Measurements from ENCODE around the gene FNTB. TPM values are rescaled to one million over a fixed set of nuclear protein-coding genes. Genes with fewer than 3 reads are reported as not detected.
A peak's percentile ranks its signal among the peaks of the same experiment; 100 is the strongest.
"Not testable (repeated sequence)": the region's sequence is repeated elsewhere in the genome, so short reads cannot be mapped to it uniquely, and the experiment has no call there.

The FNTB gene
- total RNA-seq, 2 donors from 2014 or later: 17.2 to 21.3 TPM

DNA sequence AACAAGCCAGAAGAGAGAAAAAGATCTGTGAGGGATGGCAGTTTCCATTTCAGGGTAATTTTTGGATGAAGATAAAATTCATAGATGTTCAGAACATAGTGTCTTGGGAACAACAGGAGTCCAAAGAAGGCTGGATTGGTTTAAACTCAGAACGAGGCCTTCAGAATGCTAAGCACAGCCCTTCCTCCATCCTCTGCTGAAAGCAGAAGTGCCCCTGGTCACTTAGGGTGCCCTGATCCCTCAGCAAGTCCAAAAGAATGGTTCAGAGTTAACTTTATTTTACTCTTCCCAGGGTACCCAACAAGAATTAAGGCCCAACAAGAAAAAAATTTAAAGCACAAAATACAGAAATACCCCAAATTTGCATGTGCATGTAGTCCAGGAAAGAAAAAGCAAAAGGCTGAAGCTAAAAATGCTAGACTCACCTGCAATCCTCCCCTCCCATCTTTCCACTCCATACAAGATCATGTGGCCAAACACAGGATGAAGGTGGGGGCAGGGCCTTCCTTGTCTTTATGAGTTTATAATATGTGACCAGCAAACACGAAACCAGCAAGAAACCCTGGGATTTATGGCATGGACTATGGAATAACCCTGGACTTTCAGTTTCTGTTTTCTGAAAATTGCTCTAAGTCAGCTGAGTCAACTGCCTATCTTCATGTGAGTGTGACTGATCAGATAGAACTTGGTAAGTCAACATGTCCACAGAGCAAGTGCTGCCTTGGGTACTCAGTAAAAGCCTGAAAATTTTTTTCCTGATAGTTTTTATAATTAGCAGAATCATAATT is 94.5 kb downstream of the FNTB start:
- H3K27ac ChIP-seq (ENCODE audit: low read depth, low read length): no peak overlapping the region
- Mint-ChIP-seq H3K27ac (no peak overlapping the region), H3K4me3 (no peak overlapping the region), H3K36me3 (ENCODE audit: low read depth) (peaks cover 67% of the 10 kb centered on the region), H3K4me1 (peaks cover 10% of the 10 kb centered on the region), H3K27me3 (ENCODE audit: insufficient read depth) (no peaks in the 10 kb centered on the region), H3K9me3 (peaks cover 10% of the 10 kb centered on the region)
- peaks cover 35% of the 10 kb centered on the region for H3K9me3 ChIP-seq (ENCODE audit: control insufficient read depth, low read length)
- DNase-seq: no peak
- 85 to 93% methylated on average over 2 of the region's 2 CpGs for WGBS, 2 experiments (ENCODE audit: insufficient coverage in 1 of 2, insufficient read length in 1 of 2)
- no peak overlapping the region for H3K9ac ChIP-seq (ENCODE audit: extremely low read depth, low read length, poor library complexity, severe bottlenecking)
- H3K4me3 ChIP-seq (ENCODE audit: low read length): peak overlapping the region; percentile 28
- H3K27me3 ChIP-seq (ENCODE audit: control insufficient read depth, insufficient read depth, low read length, poor library complexity, severe bottlenecking): no peaks in the 10 kb centered on the region
- TF ChIP-seq CTCF (conservative IDR thresholded peaks at IDR 0.05): no peak
- H3K36me3 ChIP-seq (ENCODE audit: control insufficient read depth, insufficient read depth, low read length): peaks cover 77% of the 10 kb centered on the region
- peaks cover 3% of the 10 kb centered on the region for H3K4me1 ChIP-seq (ENCODE audit: control insufficient read depth, insufficient read depth, low read length)

- H3K9ac ChIP-seq (ENCODE audit: extremely low read depth, low read length, poor library complexity, severe bottlenecking): no peak overlapping the region
- WGBS, 2 experiments (ENCODE audit: insufficient coverage in 1 of 2, insufficient read length in 1 of 2): 92% methylated on average over 2 of the region's 2 CpGs; no CpG with 5 or more reads in 1 of the 2 experiments
- H3K4me3 ChIP-seq (ENCODE audit: low read length): no peak overlapping the region
- H3K4me1 ChIP-seq (ENCODE audit: control insufficient read depth, insufficient read depth, low read length): peaks cover 3% of the 10 kb centered on the region
- Mint-ChIP-seq H3K36me3 (ENCODE audit: low read depth) (peaks cover 73% of the 10 kb centered on the region), H3K4me1 (peaks cover 10% of the 10 kb centered on the region), H3K9me3 (peaks cover 28% of the 10 kb centered on the region), H3K4me3 (no peak overlapping the region), H3K27me3 (ENCODE audit: insufficient read depth) (no peaks in the 10 kb centered on the region), H3K27ac (no peak overlapping the region)
- peaks cover 52% of the 10 kb centered on the region for H3K9me3 ChIP-seq (ENCODE audit: control insufficient read depth, low read length)
- H3K27ac ChIP-seq (ENCODE audit: low read depth, low read length): no peak overlapping the region
- no peak for TF ChIP-seq CTCF (conservative IDR thresholded peaks at IDR 0.05)
- DNase-seq: no peak
- peaks cover 76% of the 10 kb centered on the region for H3K36me3 ChIP-seq (ENCODE audit: control insufficient read depth, insufficient read depth, low read length)
- H3K27me3 ChIP-seq (ENCODE audit: control insufficient read depth, insufficient read depth, low read length, poor library complexity, severe bottlenecking): no peaks in the 10 kb centered on the region
Observed at GRCh38 chr14:65082930-65083329, 96.2 kb downstream of the FNTB start.

DNA sequence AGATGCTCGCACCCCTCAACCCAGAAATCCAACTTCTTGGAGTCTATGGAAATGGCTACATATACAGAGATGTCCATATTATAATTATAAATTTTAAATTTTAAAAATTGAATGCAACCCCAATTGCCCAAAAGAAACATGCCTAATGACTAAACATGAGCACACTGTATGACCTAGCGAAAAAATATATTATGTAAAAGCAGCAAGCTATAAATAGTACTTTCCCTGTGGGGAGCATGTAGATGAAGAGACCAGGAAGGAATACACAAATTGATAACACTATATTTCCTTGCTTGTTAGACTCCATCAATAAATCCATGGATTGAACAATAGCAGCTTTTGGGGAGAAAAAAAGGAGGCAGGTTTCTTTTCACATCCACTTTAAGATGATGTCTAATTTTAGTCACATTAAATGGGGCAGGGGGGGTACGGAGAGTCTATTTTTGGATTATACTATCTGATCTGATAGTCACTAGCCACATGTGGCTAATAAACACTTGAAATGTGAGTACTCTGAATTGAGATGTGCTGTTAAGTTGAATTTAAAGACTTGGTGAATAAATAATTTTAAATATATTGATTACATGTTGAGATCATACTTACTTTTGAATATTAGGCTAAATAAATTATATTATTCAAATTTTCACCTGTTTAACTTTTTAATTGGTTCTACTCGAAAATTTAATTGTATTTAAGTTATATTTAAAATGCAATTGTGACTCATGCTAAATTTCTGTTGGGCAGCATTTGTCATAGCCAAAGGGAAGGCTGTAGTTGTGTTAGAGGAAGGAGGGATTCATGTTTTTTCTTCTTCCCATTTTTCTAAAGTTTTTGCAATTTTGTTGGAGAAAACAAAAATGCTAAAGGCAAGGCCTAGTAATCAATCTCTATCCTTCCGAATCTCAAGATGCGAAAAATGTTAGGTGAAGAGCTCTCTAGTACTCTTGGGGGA is 98.1 kb downstream of the FNTB start:
- H3K4me1 Mint-ChIP-seq: peaks cover 7% of the 10 kb centered on the region
- H3K4me3 Mint-ChIP-seq: no peak overlapping the region
- no peak for TF ChIP-seq CTCF (conservative IDR thresholded peaks at IDR 0.05)
- Histone ChIP-seq H3K9ac (ENCODE audit: extremely low read depth, low read length, poor library complexity, severe bottlenecking) (no peak overlapping the region), H3K4me1 (ENCODE audit: control insufficient read depth, insufficient read depth, low read length) (no peaks in the 10 kb centered on the region), H3K27ac (ENCODE audit: low read depth, low read length) (no peak overlapping the region), H3K9me3 (ENCODE audit: control insufficient read depth, low read length) (peaks cover 70% of the 10 kb centered on the region), H3K27me3 (ENCODE audit: control insufficient read depth, insufficient read depth, low read length, poor library complexity, severe bottlenecking) (no peaks in the 10 kb centered on the region), H3K36me3 (ENCODE audit: control insufficient read depth, insufficient read depth, low read length) (peaks cover 94% of the 10 kb centered on the region), H3K4me3 (ENCODE audit: low read length) (peak overlapping the region; percentile 43)
- H3K36me3 Mint-ChIP-seq (ENCODE audit: low read depth): peaks cover 86% of the 10 kb centered on the region
- peaks cover 41% of the 10 kb centered on the region for H3K9me3 Mint-ChIP-seq
- no peak overlapping the region for H3K27ac Mint-ChIP-seq
- no peaks in the 10 kb centered on the region for H3K27me3 Mint-ChIP-seq (ENCODE audit: insufficient read depth)
- 86 to 91% methylated on average over 4 to 6 of the region's 6 CpGs for WGBS, 2 experiments (ENCODE audit: insufficient coverage in 1 of 2, insufficient read length in 1 of 2)
- no peak for DNase-seq

GRCh38 chr14:65086686-65087085 is 100.0 kb downstream of the FNTB start:
- Mint-ChIP-seq H3K9me3 (peaks cover 43% of the 10 kb centered on the region), H3K36me3 (ENCODE audit: low read depth) (peaks cover 82% of the 10 kb centered on the region)
- H3K4me1 ChIP-seq (ENCODE audit: control insufficient read depth, insufficient read depth, low read length); H3K9ac ChIP-seq (ENCODE audit: extremely low read depth, low read length, poor library complexity, severe bottlenecking); H3K4me3 Mint-ChIP-seq; H3K27ac Mint-ChIP-seq; H3K27me3 Mint-ChIP-seq (ENCODE audit: insufficient read depth); H3K27ac ChIP-seq (ENCODE audit: low read depth, low read length); H3K4me1 Mint-ChIP-seq; DNase-seq; H3K27me3 ChIP-seq (ENCODE audit: control insufficient read depth, insufficient read depth, low read length, poor library complexity, severe bottlenecking): not testable (repeated sequence)
- WGBS, 2 experiments (ENCODE audit: insufficient coverage in 1 of 2, insufficient read length in 1 of 2): 89 to 100% methylated on average over 4 of the region's 4 CpGs
- peak overlapping the region; percentile 70 for H3K4me3 ChIP-seq (ENCODE audit: low read length)
- H3K9me3 ChIP-seq (ENCODE audit: control insufficient read depth, low read length): peaks cover 59% of the 10 kb centered on the region
- H3K36me3 ChIP-seq (ENCODE audit: control insufficient read depth, insufficient read depth, low read length): peaks cover 97% of the 10 kb centered on the region

Data from endodermal cell (in vitro differentiated cells).